PC-9 (cell line): ENCODE results near the gene SLC8A1. TPM values are rescaled to one million over a fixed set of nuclear protein-coding genes. Genes with fewer than 3 reads are reported as not detected.
A peak's percentile ranks its signal among the peaks of the same experiment; 100 is the strongest.

Source experiments
- BruUV-seq: library from RNA; stranded (reverse); fragments of 400-500 nt; replicated peaks from 2 replicates; lab custom pipeline; 2021; lab: Mats Ljungman, UMichigan
- CTCF ChIA-PET: fragments of 300-600 bp; sonication (Branson Sonifier 250); formaldehyde crosslinking; loops from one replicate; lab custom pipeline; 2022; ENCODE audit warnings: antibody characterized with exemption; lab: Charles Lee
- POLR2A ChIA-PET: fragments of 300-600 bp; sonication (Branson Sonifier 250); formaldehyde crosslinking; loops from one replicate; lab custom pipeline; 2022; ENCODE audit warnings: antibody characterized with exemption; ENCODE audit not compliant: unreplicated experiment; lab: Charles Lee
- DNase-seq, 2 experiments: peaks; one replicate each; pipeline versions ENCODE4 v3.0.0 to v3.0.0-alpha.2; 2015 to 2022; ENCODE audit warnings: mixed read lengths in 1 of 2
- H2AFZ ChIP-seq: fragments of 200-600 bp; sonication (generic); 2 replicates; pipeline ENCODE4 v1.8.1; 2017; ENCODE audit warnings: antibody characterized with exemption
- H3F3A ChIP-seq: fragments of 200-600 bp; sonication (generic); 2 replicates; pipeline ENCODE4 v1.8.1; 2017; ENCODE audit warnings: antibody characterized with exemption, mild to moderate bottlenecking, low read depth; ENCODE audit not compliant: insufficient read depth
- H3K27ac ChIP-seq: fragments of 200-600 bp; sonication (generic); 2 replicates; pipeline ENCODE4 v1.6.1; 2016; ENCODE audit warnings: mixed run types
- H3K27me3 ChIP-seq: fragments of 200-600 bp; sonication (generic); 2 replicates; pipeline ENCODE4 v1.6.1; 2016; ENCODE audit warnings: low read depth, mixed run types; ENCODE audit not compliant: insufficient read depth
- H3K36me3 ChIP-seq: fragments of 200-600 bp; sonication (generic); 2 replicates; pipeline ENCODE4 v1.6.1; 2016; ENCODE audit warnings: low read depth, mixed run types
- H3K4me1 ChIP-seq: fragments of 200-600 bp; sonication (generic); replicated peaks from 2 replicates; pipeline ENCODE4 v1.6.1; 2016; ENCODE audit warnings: mixed run types; ENCODE audit not compliant: insufficient read depth
- H3K4me2 ChIP-seq: fragments of 200-600 bp; sonication (generic); 2 replicates; pipeline ENCODE4 v1.6.1; 2017; ENCODE audit warnings: mixed run types
- H3K4me3 ChIP-seq: fragments of 200-600 bp; sonication (generic); 2 replicates; pipeline ENCODE4 v1.6.1; 2016; ENCODE audit warnings: mixed run types
- H3K79me2 ChIP-seq: fragments of 200-600 bp; sonication (generic); 2 replicates; pipeline ENCODE4 v1.6.1; 2017; ENCODE audit warnings: low read depth, mixed run types
- H3K9me2 ChIP-seq: fragments of 200-600 bp; sonication (generic); 2 replicates; pipeline ENCODE4 v1.8.1; 2017; ENCODE audit warnings: mild to moderate bottlenecking; ENCODE audit not compliant: insufficient read depth
- H3K9me3 ChIP-seq: fragments of 200-600 bp; sonication (generic); 2 replicates; pipeline ENCODE4 v1.8.1; 2016; ENCODE audit warnings: low read depth; ENCODE audit not compliant: insufficient read depth
- H4K20me1 ChIP-seq: fragments of 200-600 bp; sonication (generic); 2 replicates; pipeline ENCODE4 v1.8.1; 2017; ENCODE audit not compliant: insufficient read depth
- EZH2 ChIP-seq: fragments of 200-600 bp; sonication (generic); IDR thresholded peaks from 2 replicates; pipeline ENCODE4 v1.8.0; 2017; ENCODE audit warnings: antibody characterized with exemption, low read depth
- intact Hi-C: fragments of 100-400 bp; cut with micrococcal nuclease; formaldehyde crosslinking; loops from one replicate; pipeline ENCODE4 v1.10.0; 2022; ENCODE audit not compliant: unreplicated experiment
- total RNA-seq: library from RNA; stranded (reverse); gene quantifications from 2 replicates; pipeline ENCODE4 v1.2.3, GENCODE V29; 2021
- TF ChIP-seq, protein P1 (sequence below): fragments of 200-600 bp; sonication (generic); conservative IDR thresholded peaks from 2 replicates; pipeline ENCODE4 v1.6.1; 2017; ENCODE audit warnings: mixed run types, antibody characterized with exemption, mild to moderate bottlenecking, moderate library complexity

Gene SLC8A1
- total RNA-seq, 1 experiment from 2014 or later, result 13.5 TPM

DNA sequence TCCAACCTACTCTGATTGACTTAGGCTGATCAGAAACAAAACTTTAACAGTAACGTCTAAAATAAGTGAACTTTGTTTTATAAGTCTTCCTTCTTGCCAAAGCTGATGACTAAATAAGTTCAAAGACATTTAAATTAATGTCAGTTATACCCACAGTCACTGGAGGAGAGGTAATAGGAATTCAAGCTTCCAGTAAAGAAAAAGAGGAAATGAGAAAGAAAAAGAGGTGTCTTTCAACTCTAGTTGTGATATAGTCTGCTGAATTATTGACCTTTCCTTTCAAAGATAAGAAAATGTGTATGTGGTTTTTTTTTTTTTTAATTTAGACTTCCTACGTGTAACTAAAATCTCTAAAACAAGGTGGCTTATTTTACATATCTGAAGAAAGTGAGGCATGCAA, 191.5 kb downstream of the SLC8A1 start:
- no peaks in the 10 kb centered on the region for H3K27me3 ChIP-seq
- H3K36me3 ChIP-seq, result no peaks in the 10 kb centered on the region
- H3K9me2 ChIP-seq, result no peaks in the 10 kb centered on the region
- POLR2A ChIA-PET, result no interaction called here
- no peak overlapping the region for H2AFZ ChIP-seq
- H3K4me1 ChIP-seq, result no peaks in the 10 kb centered on the region
- no peak overlapping the region for H3K27ac ChIP-seq
- no peak for DNase-seq
- H3K4me3 ChIP-seq, result no peak overlapping the region
- no TSS peak for BruUV-seq
- intact Hi-C loops, result no loop called here
- CTCF ChIA-PET, result interaction anchor here (0.6 kb wide), 1 partner anchor 1314 kb away, joined by 6 read pairs; no protein-coding TSS in a partner anchor
- H3K79me2 ChIP-seq, result no peaks in the 10 kb centered on the region
- H4K20me1 ChIP-seq, result no peaks in the 10 kb centered on the region
- no peak for TF ChIP-seq EZH2
- TF ChIP-seq, protein P1, sequence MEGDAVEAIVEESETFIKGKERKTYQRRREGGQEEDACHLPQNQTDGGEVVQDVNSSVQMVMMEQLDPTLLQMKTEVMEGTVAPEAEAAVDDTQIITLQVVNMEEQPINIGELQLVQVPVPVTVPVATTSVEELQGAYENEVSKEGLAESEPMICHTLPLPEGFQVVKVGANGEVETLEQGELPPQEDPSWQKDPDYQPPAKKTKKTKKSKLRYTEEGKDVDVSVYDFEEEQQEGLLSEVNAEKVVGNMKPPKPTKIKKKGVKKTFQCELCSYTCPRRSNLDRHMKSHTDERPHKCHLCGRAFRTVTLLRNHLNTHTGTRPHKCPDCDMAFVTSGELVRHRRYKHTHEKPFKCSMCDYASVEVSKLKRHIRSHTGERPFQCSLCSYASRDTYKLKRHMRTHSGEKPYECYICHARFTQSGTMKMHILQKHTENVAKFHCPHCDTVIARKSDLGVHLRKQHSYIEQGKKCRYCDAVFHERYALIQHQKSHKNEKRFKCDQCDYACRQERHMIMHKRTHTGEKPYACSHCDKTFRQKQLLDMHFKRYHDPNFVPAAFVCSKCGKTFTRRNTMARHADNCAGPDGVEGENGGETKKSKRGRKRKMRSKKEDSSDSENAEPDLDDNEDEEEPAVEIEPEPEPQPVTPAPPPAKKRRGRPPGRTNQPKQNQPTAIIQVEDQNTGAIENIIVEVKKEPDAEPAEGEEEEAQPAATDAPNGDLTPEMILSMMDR, result no peak
- no peaks in the 10 kb centered on the region for H3F3A ChIP-seq
- H3K4me2 ChIP-seq, result no peak overlapping the region
- H3K9me3 ChIP-seq, result no peaks in the 10 kb centered on the region; the same call in 1 of the 2 replicates

DNA sequence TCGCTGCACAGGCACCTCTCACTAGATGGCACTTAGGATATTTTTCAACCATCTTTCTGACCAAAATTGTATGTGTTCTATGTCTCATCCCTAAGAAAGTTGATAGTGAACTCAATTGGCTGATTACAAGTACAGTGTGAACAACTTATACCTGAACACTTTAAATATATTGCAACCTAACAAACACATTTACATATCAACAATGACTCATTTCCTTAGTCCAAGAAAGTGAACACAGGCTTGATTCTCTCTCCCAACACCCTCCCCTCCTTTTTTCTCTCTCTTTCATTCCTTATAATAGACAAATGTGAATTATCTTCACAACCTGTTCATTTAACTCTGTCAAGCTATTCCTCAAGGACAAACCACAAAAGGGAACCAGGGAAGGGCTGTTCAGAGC, 192.0 kb downstream of the SLC8A1 start:
- ChIA-PET CTCF (interaction anchor here (0.6 kb wide), 2 partner anchors 192 to 1313 kb away, joined by 3 to 6 read pairs; partner anchors contain the start of gene SLC8A1), POLR2A (no interaction called here)
- Histone ChIP-seq H3K4me2 (no peak overlapping the region), H3K4me1 (no peaks in the 10 kb centered on the region), H3K27ac (no peak overlapping the region), H2AFZ (no peak overlapping the region), H3K79me2 (no peaks in the 10 kb centered on the region), H4K20me1 (no peaks in the 10 kb centered on the region), H3K27me3 (no peaks in the 10 kb centered on the region), H3K9me2 (no peaks in the 10 kb centered on the region), H3K4me3 (no peak overlapping the region), H3K9me3 (no peaks in the 10 kb centered on the region; the same call in 1 of the 2 replicates), H3F3A (no peaks in the 10 kb centered on the region), H3K36me3 (no peaks in the 10 kb centered on the region)
- TF ChIP-seq, protein P1, result no peak
- TF ChIP-seq EZH2, result no peak
- intact Hi-C loops, result no loop called here
- DNase-seq, result no peak
- BruUV-seq, result no TSS peak

GRCh38 chr2:40258135-40258457, 193.8 kb downstream of the SLC8A1 start:
- CTCF ChIA-PET, result no interaction called here

More at GRCh38 chr2:40258135-40258457, 193.8 kb downstream of the SLC8A1 start:
- H3K4me1 ChIP-seq, result no peaks in the 10 kb centered on the region
- no peak overlapping the region for H3K4me3 ChIP-seq
- no TSS peak for BruUV-seq
- TF ChIP-seq EZH2, result no peak
- TF ChIP-seq, protein P1, result no peak
- H3F3A ChIP-seq, result no peaks in the 10 kb centered on the region
- no peaks in the 10 kb centered on the region for H3K27me3 ChIP-seq
- POLR2A ChIA-PET, result no interaction called here
- H3K4me2 ChIP-seq, result no peak overlapping the region
- no peaks in the 10 kb centered on the region; the same call in 1 of the 2 replicates for H3K9me3 ChIP-seq
- no peaks in the 10 kb centered on the region for H4K20me1 ChIP-seq
- no peaks in the 10 kb centered on the region for H3K79me2 ChIP-seq
- intact Hi-C loops, result no loop called here
- H3K27ac ChIP-seq, result no peak overlapping the region
- no peak for DNase-seq
- no peaks in the 10 kb centered on the region for H3K9me2 ChIP-seq
- no peaks in the 10 kb centered on the region for H3K36me3 ChIP-seq
- peak overlapping the region; percentile 25; the same call in 1 of the 2 replicates for H2AFZ ChIP-seq
